Keratinocyte (primary cell): ENCODE measurements around the gene DECR2. TPM values are rescaled to one million over a fixed set of nuclear protein-coding genes. Genes with fewer than 3 reads are reported as not detected.

Experiments
- DNase-seq: peaks from one replicate; pipeline ENCODE4 v3.0.0-alpha.2; 2011; ENCODE audit warnings: low read depth, missing footprints, low spot score
- FAIRE-seq: peaks from 2 replicates; lab custom pipeline; 2011; peaks lifted over from hg19 to GRCh38; lab: Jason Lieb, UNC
- H2AFZ ChIP-seq: 2 replicates; pipeline ENCODE4 v1.6.0; 2012; ENCODE audit warnings: low read length, control low read depth, inconsistent platforms; ENCODE audit not compliant: control insufficient read depth
- H3K27ac ChIP-seq: 2 replicates; pipeline ENCODE4 v1.5.1; 2011; ENCODE audit warnings: low read length; ENCODE audit not compliant: control insufficient read depth, insufficient read depth
- H3K27me3 ChIP-seq: 3 replicates; pipeline ENCODE4 v1.6.0; 2011; ENCODE audit warnings: low read length; ENCODE audit not compliant: control insufficient read depth, insufficient read depth; ENCODE audit errors: extremely low read depth
- H3K36me3 ChIP-seq, 2 experiments: 2 replicates in 1 of 2; 3 replicates in 1 of 2; pipeline ENCODE4 v1.5.1; 2011; ENCODE audit warnings: low read length in 2 of 2, mild to moderate bottlenecking in 1 of 2; ENCODE audit not compliant: control insufficient read depth in 2 of 2, insufficient read depth in 2 of 2; ENCODE audit errors: extremely low read depth in 1 of 2
- H3K4me1 ChIP-seq: 3 replicates; pipeline ENCODE4 v1.5.1; 2011; ENCODE audit warnings: low read length; ENCODE audit not compliant: control insufficient read depth, insufficient read depth; ENCODE audit errors: extremely low read depth
- H3K4me2 ChIP-seq: 3 replicates; pipeline ENCODE4 v1.6.0; 2011; ENCODE audit warnings: low read depth, low read length; ENCODE audit not compliant: control insufficient read depth, insufficient read depth; ENCODE audit errors: extremely low read depth
- H3K4me3 ChIP-seq, 3 experiments: fragments of 200-600 bp in 1 of 3; sonication (generic) in 1 of 3; 2 replicates in 2 of 3; 3 replicates in 1 of 3; pipeline ENCODE4 v1.5.1; 2011 to 2016; ENCODE audit warnings: low read length in 3 of 3, mild to moderate bottlenecking in 3 of 3, control low read depth in 2 of 3, inconsistent platforms in 1 of 3, low read depth in 1 of 3, mixed read lengths in 1 of 3, mixed run types in 1 of 3, moderate library complexity in 1 of 3; ENCODE audit not compliant: control insufficient read depth in 2 of 3, insufficient read depth in 2 of 3; ENCODE audit errors: extremely low read depth in 1 of 3
- H3K79me2 ChIP-seq: 2 replicates; pipeline ENCODE4 v1.6.0; 2012; ENCODE audit warnings: low read length; ENCODE audit not compliant: control insufficient read depth, insufficient read depth
- H3K9ac ChIP-seq: 3 replicates; pipeline ENCODE4 v1.6.0; 2011; ENCODE audit warnings: low read length; ENCODE audit not compliant: control insufficient read depth, insufficient read depth; ENCODE audit errors: extremely low read depth
- H3K9me1 ChIP-seq: 3 replicates; pipeline ENCODE4 v1.6.0; 2011; ENCODE audit warnings: low read length; ENCODE audit not compliant: control insufficient read depth, insufficient read depth; ENCODE audit errors: extremely low read depth
- H3K9me3 ChIP-seq: 2 replicates; pipeline ENCODE4 v1.5.1; 2012; ENCODE audit warnings: low read depth, low read length; ENCODE audit not compliant: control insufficient read depth
- H4K20me1 ChIP-seq: 3 replicates; pipeline ENCODE4 v1.6.0; 2011; ENCODE audit warnings: low read length; ENCODE audit not compliant: control insufficient read depth, insufficient read depth; ENCODE audit errors: extremely low read depth
- EZH2 ChIP-seq: IDR thresholded peaks from one replicate; pipeline ENCODE4 v1.6.1; 2012; ENCODE audit warnings: inconsistent platforms, mild to moderate bottlenecking, low read length, moderate library complexity
- dilution Hi-C: fragments of 300-500 bp; cut with MboI; formaldehyde crosslinking; loops from one replicate; pipeline ENCODE4 v1.7.0; 2020; ENCODE audit warnings: low sequenced_read_pairs; ENCODE audit not compliant: extremely low pct_ligation_motif_present
- polyA plus RNA-seq, 5 experiments: library from polyadenylated mRNA; depleted of rRNA in 3 of 5; stranded (reverse) in 3 of 5; stranded (forward) in 1 of 5; unstranded in 1 of 5; fragments of >200 nt; gene quantifications; 1 replicate in 1 of 5; 2 replicates in 3 of 5; 3 replicates in 1 of 5; pipeline versions ENCODE4 v1.2.1 to v1.2.3, GENCODE V29; 2011 to 2012; ENCODE audit warnings: missing spikeins in 2 of 5, low read depth in 1 of 5, low replicate concordance in 1 of 5
- TF ChIP-seq, protein P1 (sequence below), 3 experiments: IDR thresholded peaks in 1 of 3; conservative IDR thresholded peaks in 1 of 3; optimal IDR thresholded peaks in 1 of 3; 2 replicates in 2 of 3; 3 replicates in 1 of 3; pipeline versions ENCODE3 to v1.5.1; 2011; ENCODE audit warnings: low read length in 3 of 3, mild to moderate bottlenecking in 3 of 3, moderate library complexity in 2 of 3, control low read depth in 1 of 3, inconsistent platforms in 1 of 3; ENCODE audit not compliant: insufficient read depth in 2 of 3; ENCODE audit errors: extremely low read depth in 1 of 3

The DECR2 gene
- polyA plus RNA-seq, 1 donor (not counting 4 experiments of a cell fraction or from before 2014, with no cell fraction given): 14.2 TPM

DNA sequence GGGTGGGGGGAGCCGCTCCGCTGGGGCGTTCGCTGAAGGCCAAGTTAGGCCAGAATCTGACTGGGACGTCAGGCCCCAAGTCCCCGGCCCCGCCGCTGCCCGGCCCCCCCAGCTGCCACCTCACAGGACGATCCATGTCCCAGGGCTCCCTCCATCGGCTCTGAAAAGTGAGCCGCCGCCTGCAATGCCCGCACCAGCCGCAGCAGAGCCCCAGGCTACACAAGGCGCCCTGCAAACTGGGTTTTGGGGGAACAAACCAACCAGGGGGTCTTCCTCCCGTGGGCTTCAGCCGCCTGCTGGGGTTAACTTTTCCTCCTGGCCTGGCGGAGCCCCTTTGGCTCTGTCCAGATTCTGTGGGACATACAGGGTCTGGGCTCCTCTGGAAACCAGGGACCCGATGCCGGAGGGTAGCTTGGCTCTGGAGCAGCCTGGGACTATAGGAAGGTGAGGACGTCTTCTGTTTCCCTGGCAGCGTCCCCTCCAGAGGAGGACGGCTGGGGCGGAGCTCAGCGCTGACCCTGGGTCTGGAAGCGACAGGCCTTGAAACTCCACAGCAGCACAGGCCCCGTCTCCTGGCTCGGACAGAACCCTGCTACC, 3.9 kb upstream of the DECR2 start:
- FAIRE-seq (no peak), DNase-seq (no peak)
- Histone ChIP-seq H3K36me3 (peaks cover 2 to 7% of the 10 kb centered on the region in 2 experiments), H3K27ac (no peak overlapping the region), H3K4me1 (peaks cover 7% of the 10 kb centered on the region), H3K4me2 (no peak overlapping the region), H3K9me3 (no peaks in the 10 kb centered on the region), H3K9me1 (no peaks in the 10 kb centered on the region), H3K4me3 (no peak overlapping the region), H3K27me3 (no peaks in the 10 kb centered on the region), H2AFZ (no peak overlapping the region), H3K79me2 (no peaks in the 10 kb centered on the region), H3K9ac (no peak overlapping the region), H4K20me1 (no peaks in the 10 kb centered on the region)
- no peak for TF ChIP-seq EZH2
- TF ChIP-seq, protein P1, sequence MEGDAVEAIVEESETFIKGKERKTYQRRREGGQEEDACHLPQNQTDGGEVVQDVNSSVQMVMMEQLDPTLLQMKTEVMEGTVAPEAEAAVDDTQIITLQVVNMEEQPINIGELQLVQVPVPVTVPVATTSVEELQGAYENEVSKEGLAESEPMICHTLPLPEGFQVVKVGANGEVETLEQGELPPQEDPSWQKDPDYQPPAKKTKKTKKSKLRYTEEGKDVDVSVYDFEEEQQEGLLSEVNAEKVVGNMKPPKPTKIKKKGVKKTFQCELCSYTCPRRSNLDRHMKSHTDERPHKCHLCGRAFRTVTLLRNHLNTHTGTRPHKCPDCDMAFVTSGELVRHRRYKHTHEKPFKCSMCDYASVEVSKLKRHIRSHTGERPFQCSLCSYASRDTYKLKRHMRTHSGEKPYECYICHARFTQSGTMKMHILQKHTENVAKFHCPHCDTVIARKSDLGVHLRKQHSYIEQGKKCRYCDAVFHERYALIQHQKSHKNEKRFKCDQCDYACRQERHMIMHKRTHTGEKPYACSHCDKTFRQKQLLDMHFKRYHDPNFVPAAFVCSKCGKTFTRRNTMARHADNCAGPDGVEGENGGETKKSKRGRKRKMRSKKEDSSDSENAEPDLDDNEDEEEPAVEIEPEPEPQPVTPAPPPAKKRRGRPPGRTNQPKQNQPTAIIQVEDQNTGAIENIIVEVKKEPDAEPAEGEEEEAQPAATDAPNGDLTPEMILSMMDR (optimal IDR thresholded peaks at IDR 0.05 in 1 of 3, IDR thresholded peaks at IDR 0.05 in 1 of 3, conservative IDR thresholded peaks at IDR 0.05 in 1 of 3; ENCODE audit: extremely low read depth in 1 of 3, insufficient read depth in 2 of 3, low read length in 3 of 3): peak; percentile 26 to 47 (median 28)
- dilution Hi-C loops: no loop called here

DNA sequence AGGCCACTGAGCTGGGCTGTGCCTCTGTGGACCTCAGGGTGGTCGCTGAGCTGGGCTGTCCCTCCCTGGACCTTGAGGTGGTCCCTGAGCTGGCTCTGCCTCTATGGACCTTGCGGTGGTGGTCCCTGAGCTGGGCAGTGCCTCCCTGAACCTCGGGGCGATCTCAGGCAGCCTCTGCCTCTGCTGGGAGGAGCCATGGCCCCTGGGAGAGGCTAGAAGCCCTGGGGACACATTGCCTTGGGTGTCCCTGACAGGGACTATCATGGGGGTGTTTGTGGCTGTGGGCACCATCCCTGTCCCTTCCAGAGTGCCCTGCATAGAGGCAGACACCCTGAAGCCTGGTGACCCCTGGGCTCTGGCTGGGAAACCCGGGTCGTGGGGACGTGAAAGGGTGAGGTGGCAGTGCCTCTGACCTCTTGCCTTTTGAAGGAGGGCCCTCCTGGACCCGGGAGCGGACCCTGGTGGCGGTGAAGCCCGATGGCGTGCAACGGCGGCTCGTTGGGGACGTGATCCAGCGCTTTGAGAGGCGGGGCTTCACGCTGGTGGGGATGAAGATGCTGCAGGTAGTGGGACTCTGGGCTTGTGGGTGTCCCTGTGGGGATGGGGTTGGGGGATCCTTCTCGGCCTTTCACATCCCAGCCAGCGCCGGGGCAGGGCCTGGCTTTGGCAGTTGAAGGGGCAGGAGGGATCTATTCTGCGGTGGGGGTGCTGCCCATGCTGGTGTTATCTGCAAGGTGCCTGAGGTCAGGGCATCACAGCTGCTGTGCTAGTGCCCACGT, 2.9 kb upstream of the DECR2 start:
- dilution Hi-C loops: no loop called here
- peaks cover 2 to 7% of the 10 kb centered on the region in 2 experiments for H3K36me3 ChIP-seq
- H3K4me1 ChIP-seq: peaks cover 7% of the 10 kb centered on the region

More for the DNA sequence above, 2.9 kb upstream of the DECR2 start:
- TF ChIP-seq, protein P1 (optimal IDR thresholded peaks at IDR 0.05 in 1 of 3, IDR thresholded peaks at IDR 0.05 in 1 of 3, conservative IDR thresholded peaks at IDR 0.05 in 1 of 3; ENCODE audit: extremely low read depth in 1 of 3, insufficient read depth in 2 of 3, low read length in 3 of 3): no peak
- no peak for TF ChIP-seq EZH2
- H3K4me3 ChIP-seq: no peak overlapping the region
- no peak for FAIRE-seq
- no peaks in the 10 kb centered on the region for H4K20me1 ChIP-seq
- H2AFZ ChIP-seq: no peak overlapping the region
- H3K9me1 ChIP-seq: no peaks in the 10 kb centered on the region
- no peak overlapping the region for H3K27ac ChIP-seq
- no peaks in the 10 kb centered on the region for H3K9me3 ChIP-seq
- no peaks in the 10 kb centered on the region for H3K27me3 ChIP-seq
- no peak for DNase-seq
- no peak overlapping the region for H3K9ac ChIP-seq
- H3K79me2 ChIP-seq: no peaks in the 10 kb centered on the region
- no peak overlapping the region for H3K4me2 ChIP-seq
